Measurements from ENCODE around the gene ZFYVE27.

- no peak for TF ChIP-seq CTCF (conservative IDR thresholded peaks at IDR 0.05; ENCODE audit: low read depth, low read length)
- no peak for TF ChIP-seq POLR2A (IDR thresholded peaks at IDR 0.05; ENCODE audit: low read depth, low read length)
- TF ChIP-seq RAD21 (IDR thresholded peaks at IDR 0.05; ENCODE audit: low read length): no peak
- TF ChIP-seq RFX5 (IDR thresholded peaks at IDR 0.05; ENCODE audit: low read depth, low read length): no peak
- no peak for TF ChIP-seq CEBPB (IDR thresholded peaks at IDR 0.05; ENCODE audit: low read depth, low read length)
- TF ChIP-seq CHD1 (IDR thresholded peaks at IDR 0.05; ENCODE audit: low read depth, low read length): no peak
- no peak for TF ChIP-seq BHLHE40 (IDR thresholded peaks at IDR 0.05; ENCODE audit: low read depth, low read length)
These were observed 33.4 kb upstream of the ZFYVE27 start for GRCh38 chr10:97703398-97704067.

Data from IMR-90 (cell line).